HL-60 (cell line): Measurements from ENCODE around the gene GRK5.

Experiments used
- DNase-seq, 2 experiments: peaks; one replicate each; pipeline ENCODE4 v3.0.0-alpha.2; 2010 to 2020; ENCODE audit warnings: low read depth in 1 of 2, low spot score in 1 of 2
- H3K27ac ChIP-seq: fragments of 250-450 bp; sonication (Bioruptor Pico); replicated peaks from 2 replicates; pipeline ENCODE4 v1.5.1; 2020; ENCODE audit warnings: mild to moderate bottlenecking, moderate library complexity
- H3K27me3 ChIP-seq: fragments of 250-450 bp; sonication (Bioruptor Pico); 2 replicates; pipeline ENCODE4 v1.5.1; 2021; ENCODE audit warnings: mild to moderate bottlenecking, moderate library complexity; ENCODE audit not compliant: insufficient read depth, poor library complexity, severe bottlenecking
- H3K4me3 ChIP-seq: replicated peaks from 2 replicates; pipeline ENCODE4 v1.5.1; 2011; ENCODE audit warnings: mild to moderate bottlenecking, control low read depth, low read length; ENCODE audit not compliant: insufficient read depth
- CTCF ChIP-seq: IDR thresholded peaks from one replicate; pipeline ENCODE4 v1.5.1; 2011; ENCODE audit warnings: low read length, control low read depth, inconsistent platforms; ENCODE audit not compliant: insufficient read depth
- GABPA ChIP-seq: IDR thresholded peaks from 2 replicates; pipeline ENCODE4 v1.6.1; 2012; ENCODE audit warnings: low read depth
- POLR2AphosphoS5 ChIP-seq: IDR thresholded peaks from 2 replicates; pipeline ENCODE4 v1.6.1; 2012; ENCODE audit warnings: low read depth
- REST ChIP-seq: IDR thresholded peaks from 2 replicates; pipeline ENCODE4 v1.6.1; 2012; ENCODE audit warnings: low read depth; ENCODE audit not compliant: insufficient replicate concordance
- SPI1 ChIP-seq: IDR thresholded peaks from 2 replicates; pipeline ENCODE4 v1.6.1; 2012; ENCODE audit warnings: low read depth, mild to moderate bottlenecking, borderline replicate concordance

Gene GRK5

GRCh38 chr10:119253433-119254174 is 46.2 kb downstream of the GRK5 start:
- no peak for DNase-seq
- Histone ChIP-seq H3K27me3 (no peaks in the 10 kb centered on the region), H3K27ac (no peak overlapping the region), H3K4me3 (no peak overlapping the region)
- TF ChIP-seq SPI1 (no peak), CTCF (no peak), REST (no peak), POLR2AphosphoS5 (no peak), GABPA (no peak)

- no peak overlapping the region for H3K27ac ChIP-seq
- H3K27me3 ChIP-seq = no peaks in the 10 kb centered on the region
- DNase-seq = no peak
- no peak overlapping the region for H3K4me3 ChIP-seq
- TF ChIP-seq SPI1 (no peak), CTCF (no peak), GABPA (no peak), POLR2AphosphoS5 (no peak), REST (no peak)
Observed at GRCh38 chr10:119254335-119254734, 47.0 kb downstream of the GRK5 start.

- Histone ChIP-seq H3K27ac (no peak overlapping the region), H3K4me3 (no peak overlapping the region), H3K27me3 (no peaks in the 10 kb centered on the region)
- no peak for DNase-seq
- no peak for TF ChIP-seq REST
- TF ChIP-seq GABPA = no peak
- no peak for TF ChIP-seq POLR2AphosphoS5
- TF ChIP-seq CTCF = no peak
- no peak for TF ChIP-seq SPI1
Observed at GRCh38 chr10:119256030-119256429, 48.7 kb downstream of the GRK5 start.
